Hepatocyte (in vitro differentiated cells): ENCODE data around the gene TCEANC2.

Experiments used
- EZH2 ChIP-seq: fragments of 200-600 bp; sonication (generic); IDR thresholded peaks from 2 replicates; pipeline ENCODE4 v1.6.1; 2016; ENCODE audit warnings: antibody characterized with exemption, mild to moderate bottlenecking, borderline replicate concordance
- EZH2phosphoT487 ChIP-seq: fragments of 200-600 bp; sonication (generic); IDR thresholded peaks from one replicate; pipeline ENCODE4 v1.6.1; 2018; ENCODE audit warnings: antibody characterized with exemption, mild to moderate bottlenecking, low read depth, moderate library complexity; ENCODE audit not compliant: unreplicated experiment, severe bottlenecking
- TF ChIP-seq, protein P1 (sequence below): fragments of 200-600 bp; sonication (generic); IDR thresholded peaks from 2 replicates; pipeline ENCODE4 v1.5.1; 2016; ENCODE audit warnings: antibody characterized with exemption, mild to moderate bottlenecking; ENCODE audit not compliant: poor library complexity

DNA sequence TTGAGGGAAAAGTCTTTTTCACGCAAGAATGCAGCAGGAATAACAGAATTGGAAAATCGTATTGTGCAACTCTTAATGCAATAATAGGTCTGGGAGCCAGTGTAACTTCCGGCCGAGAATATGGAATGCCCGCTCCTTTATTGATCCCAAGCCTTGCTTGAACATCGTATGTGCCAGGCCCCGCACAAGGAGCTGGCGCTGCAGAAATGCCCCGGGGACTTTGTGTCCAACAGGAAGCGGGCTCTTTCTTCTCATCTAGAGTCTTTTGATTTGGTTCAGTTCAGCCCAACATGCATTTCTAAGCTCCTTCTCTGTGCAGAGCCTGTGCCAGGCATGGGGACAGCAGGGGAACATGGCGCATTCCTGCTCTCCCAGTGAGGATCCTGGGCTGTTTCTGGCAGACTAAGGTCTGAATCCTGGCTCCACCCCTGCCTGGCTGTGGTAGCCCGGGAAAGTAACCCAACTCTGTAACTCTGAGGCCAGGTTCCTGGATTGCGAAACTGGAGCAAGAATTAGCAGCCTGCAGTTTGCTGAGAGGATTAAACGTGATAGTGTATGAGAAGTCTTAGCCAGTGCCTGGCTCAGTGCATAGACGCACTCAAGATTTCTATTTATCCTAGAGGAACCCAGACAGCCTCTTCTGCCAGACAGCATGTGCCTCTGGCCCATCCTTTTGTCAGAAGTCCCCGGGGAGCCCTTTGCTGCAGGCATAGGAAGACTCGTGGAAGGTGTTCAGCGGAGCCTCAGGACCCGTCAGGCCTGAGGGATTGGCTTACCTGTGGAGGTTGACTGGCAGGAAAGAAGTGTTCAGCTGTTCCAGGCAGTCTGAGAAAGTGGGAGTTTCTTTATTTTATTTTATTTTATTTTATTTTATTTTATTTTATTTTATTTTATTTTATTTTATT, 100.4 kb downstream of the TCEANC2 start:
- TF ChIP-seq, protein P1, sequence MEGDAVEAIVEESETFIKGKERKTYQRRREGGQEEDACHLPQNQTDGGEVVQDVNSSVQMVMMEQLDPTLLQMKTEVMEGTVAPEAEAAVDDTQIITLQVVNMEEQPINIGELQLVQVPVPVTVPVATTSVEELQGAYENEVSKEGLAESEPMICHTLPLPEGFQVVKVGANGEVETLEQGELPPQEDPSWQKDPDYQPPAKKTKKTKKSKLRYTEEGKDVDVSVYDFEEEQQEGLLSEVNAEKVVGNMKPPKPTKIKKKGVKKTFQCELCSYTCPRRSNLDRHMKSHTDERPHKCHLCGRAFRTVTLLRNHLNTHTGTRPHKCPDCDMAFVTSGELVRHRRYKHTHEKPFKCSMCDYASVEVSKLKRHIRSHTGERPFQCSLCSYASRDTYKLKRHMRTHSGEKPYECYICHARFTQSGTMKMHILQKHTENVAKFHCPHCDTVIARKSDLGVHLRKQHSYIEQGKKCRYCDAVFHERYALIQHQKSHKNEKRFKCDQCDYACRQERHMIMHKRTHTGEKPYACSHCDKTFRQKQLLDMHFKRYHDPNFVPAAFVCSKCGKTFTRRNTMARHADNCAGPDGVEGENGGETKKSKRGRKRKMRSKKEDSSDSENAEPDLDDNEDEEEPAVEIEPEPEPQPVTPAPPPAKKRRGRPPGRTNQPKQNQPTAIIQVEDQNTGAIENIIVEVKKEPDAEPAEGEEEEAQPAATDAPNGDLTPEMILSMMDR: no peak
- no peak for TF ChIP-seq EZH2
- TF ChIP-seq EZH2phosphoT487: no peak
